PFSK-1 (cell line): ENCODE data around the gene PCBP3.

ENCODE experiments used
- FOXP2 ChIP-seq: optimal IDR thresholded peaks from 2 replicates; pipeline ENCODE3; 2011; ENCODE audit warnings: borderline replicate concordance, control low read depth, inconsistent platforms; ENCODE audit not compliant: insufficient read depth; ENCODE audit errors: extremely low read length, extremely low read depth
- POLR2AphosphoS5 ChIP-seq: IDR thresholded peaks from 2 replicates; pipeline ENCODE4 v1.6.1; 2012; ENCODE audit warnings: low read depth, mild to moderate bottlenecking, control low read depth, low read length, moderate library complexity
- REST ChIP-seq, 2 experiments: IDR thresholded peaks; 2 replicates each; pipeline versions ENCODE4 v1.6.1 to v1.8.0; 2011 to 2012; ENCODE audit warnings: low read depth in 2 of 2, low read length in 2 of 2, control low read depth in 1 of 2, inconsistent platforms in 1 of 2, mild to moderate bottlenecking in 1 of 2, moderate library complexity in 1 of 2; ENCODE audit not compliant: insufficient read depth in 1 of 2
- SIN3A ChIP-seq: IDR thresholded peaks from 2 replicates; pipeline ENCODE4 v1.6.1; 2012; ENCODE audit warnings: mild to moderate bottlenecking, low read length, moderate library complexity, borderline replicate concordance; ENCODE audit not compliant: insufficient read depth
- TAF1 ChIP-seq: IDR thresholded peaks from 2 replicates; pipeline ENCODE4 v1.6.1; 2012; ENCODE audit warnings: low read length, control low read depth, borderline replicate concordance; ENCODE audit not compliant: insufficient read depth

Gene PCBP3

GRCh38 chr21:45941338-45941710 is 297.8 kb downstream of the PCBP3 start:
- TF ChIP-seq REST (IDR thresholded peaks at IDR 0.05; ENCODE audit: insufficient read depth in 1 of 2, low read depth in 2 of 2, low read length in 2 of 2) = no peak

- TF ChIP-seq POLR2AphosphoS5 (no peak), TAF1 (no peak), SIN3A (no peak), REST (IDR thresholded peaks at IDR 0.05; ENCODE audit: insufficient read depth in 1 of 2, low read depth in 2 of 2, low read length in 2 of 2) (no peak), FOXP2 (no peak)
Observed at GRCh38 chr21:45941717-45942546, 298.4 kb downstream of the PCBP3 start.

- TF ChIP-seq POLR2AphosphoS5 (no peak), REST (IDR thresholded peaks at IDR 0.05; ENCODE audit: insufficient read depth in 1 of 2, low read depth in 2 of 2, low read length in 2 of 2) (no peak), FOXP2 (no peak), TAF1 (no peak), SIN3A (no peak)
Observed at GRCh38 chr21:45942755-45943629, 299.5 kb downstream of the PCBP3 start.

- TF ChIP-seq TAF1 = no peak
- TF ChIP-seq REST (IDR thresholded peaks at IDR 0.05; ENCODE audit: insufficient read depth in 1 of 2, low read depth in 2 of 2, low read length in 2 of 2) = no peak
- TF ChIP-seq SIN3A = no peak
- TF ChIP-seq POLR2AphosphoS5 = no peak
- TF ChIP-seq FOXP2 = no peak
Observed at GRCh38 chr21:45943630-45944540, 300.4 kb downstream of the PCBP3 start.
